ENCODE results near the gene KCNK18.
"Not testable (repeated sequence)": the region's sequence is repeated elsewhere in the genome, so short reads cannot be mapped to it uniquely, and the experiment has no call there.

KCNK18 gene

DNA sequence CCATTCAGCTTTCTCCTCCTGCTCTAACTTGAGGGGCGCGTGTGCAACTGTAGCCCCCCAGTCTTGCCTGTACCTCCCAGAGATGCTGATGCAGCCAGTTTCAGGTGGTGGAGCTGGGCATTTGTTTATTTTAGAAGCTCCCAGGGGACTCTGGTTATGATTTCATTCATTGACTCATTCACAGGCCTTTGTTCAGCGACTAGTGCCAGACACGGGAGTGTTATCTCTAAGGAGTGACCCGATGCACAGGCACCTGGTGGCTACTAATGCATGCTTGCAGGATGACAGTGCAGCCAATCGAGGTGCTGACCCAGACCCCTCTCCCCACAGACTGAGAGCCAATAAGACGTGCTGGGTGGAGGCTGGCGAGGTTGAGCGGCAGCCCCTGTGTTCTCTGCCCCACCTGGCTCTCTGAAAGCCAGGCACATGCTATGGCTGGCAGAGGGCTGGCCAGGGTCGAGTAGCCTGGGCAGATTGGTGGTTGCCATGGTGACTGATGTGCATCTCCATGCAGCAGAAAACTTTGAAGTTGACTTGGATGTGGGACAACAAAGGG, 23.9 kb downstream of the KCNK18 start:
- no peak for DNase-seq (ENCODE audit: low read depth in 2 of 2)

- no peak for DNase-seq (ENCODE audit: low read depth in 2 of 2)
Observed at GRCh38 chr10:117222552-117222951, 25.3 kb downstream of the KCNK18 start.

DNA sequence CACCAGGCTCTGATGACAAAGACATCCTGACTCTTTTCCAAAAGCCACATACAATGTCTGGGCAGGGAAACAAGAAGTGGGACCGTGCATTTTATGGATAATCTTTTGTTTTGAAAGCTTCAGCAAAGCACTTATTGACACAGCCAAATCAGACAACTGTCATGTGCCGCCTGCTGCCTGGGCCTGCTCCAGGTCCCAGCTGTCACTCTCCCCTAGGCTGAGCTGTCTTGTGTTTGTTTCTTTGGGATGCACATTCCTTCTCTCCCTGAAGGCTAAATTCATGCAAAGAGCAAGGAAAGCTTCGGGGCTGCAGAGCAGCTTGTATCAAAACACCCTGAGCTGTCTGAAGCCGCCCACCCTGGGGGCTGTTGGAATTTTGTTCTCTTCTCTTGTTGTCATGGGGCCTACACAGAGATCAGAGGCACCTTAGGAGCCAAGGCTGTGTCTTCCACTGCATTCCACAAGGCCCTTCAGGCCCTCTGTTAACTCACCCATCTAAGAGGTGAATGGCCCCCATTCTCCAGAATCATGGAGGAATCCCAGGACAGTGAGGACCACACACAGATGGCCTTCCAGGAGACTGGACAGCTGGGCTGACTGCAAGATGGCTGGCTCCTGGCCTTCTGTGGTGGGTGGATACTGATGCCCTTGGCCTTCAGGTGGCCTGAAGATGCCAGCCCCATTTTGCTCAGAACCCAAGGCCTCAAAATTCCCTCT, 25.8 kb downstream of the KCNK18 start:
- DNase-seq (ENCODE audit: low read depth in 2 of 2), result no peak

GRCh38 chr10:117223693-117224430, 26.6 kb downstream of the KCNK18 start:
- no peak for DNase-seq (ENCODE audit: low read depth in 2 of 2)

DNA sequence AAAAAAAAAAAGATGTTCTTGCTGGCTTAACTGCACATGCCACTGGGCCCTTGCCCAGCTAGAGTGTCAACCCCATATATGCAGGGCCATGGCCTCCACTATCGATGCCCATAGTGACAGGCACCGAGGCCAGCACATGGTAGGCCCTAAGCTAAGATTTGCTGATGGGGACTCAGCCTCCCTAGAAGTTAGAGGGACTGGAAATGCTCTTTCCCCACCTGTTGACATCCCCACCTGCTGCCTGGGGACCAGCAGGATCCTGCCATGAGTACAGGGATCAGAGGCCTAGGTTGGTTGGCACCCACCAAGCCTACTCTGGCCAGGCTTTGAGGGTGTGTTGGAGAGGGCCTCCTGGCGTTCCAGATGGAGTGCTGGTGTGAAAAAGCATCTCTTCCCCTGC, 27.6 kb downstream of the KCNK18 start:
- no peak for DNase-seq (ENCODE audit: low read depth in 2 of 2)

GRCh38 chr10:117226813-117227451, 29.6 kb downstream of the KCNK18 start:
- DNase-seq (ENCODE audit: low read depth in 2 of 2), result no peak

DNA sequence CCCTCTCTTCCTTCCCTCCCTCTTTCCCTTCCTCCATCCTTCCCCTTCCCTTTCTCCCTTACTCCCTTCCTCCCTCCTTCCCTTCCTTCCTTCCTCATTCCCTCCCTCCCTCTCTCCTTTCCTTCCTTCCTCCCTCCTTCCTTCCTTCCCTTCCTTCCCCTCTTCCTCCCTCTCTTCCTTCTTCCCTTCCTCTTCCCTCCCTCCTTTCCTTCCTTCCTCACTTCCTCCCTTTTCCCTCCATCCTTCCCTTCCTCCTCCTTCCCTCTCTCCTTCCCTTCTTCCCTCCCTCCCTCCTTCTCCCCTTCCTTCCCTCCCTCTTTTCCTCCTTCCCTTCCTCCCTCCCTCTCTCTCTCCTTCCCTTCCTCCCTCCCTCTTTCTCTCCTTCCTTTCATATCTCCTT, 30.9 kb downstream of the KCNK18 start:
- DNase-seq (ENCODE audit: low read depth in 2 of 2), result no peak

DNA sequence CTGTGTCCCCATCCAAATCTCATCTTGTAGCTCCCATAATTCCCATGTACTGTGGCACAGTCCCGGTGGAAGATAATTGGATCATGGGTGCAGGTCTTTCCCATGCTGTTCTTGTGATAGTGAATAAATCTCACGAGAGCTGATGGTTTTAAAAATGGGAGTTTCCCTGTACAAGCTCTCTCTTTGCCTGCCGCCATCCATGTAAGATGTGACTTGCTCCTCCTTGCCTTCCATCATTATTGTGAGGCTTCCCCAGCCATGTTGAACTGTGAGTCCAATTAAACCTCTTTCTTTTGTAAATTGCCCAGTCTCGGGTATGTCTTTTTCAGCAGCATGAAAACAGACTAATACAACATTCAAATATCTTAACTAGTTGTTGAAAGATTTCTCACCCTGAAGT, 32.8 kb downstream of the KCNK18 start:
- DNase-seq (ENCODE audit: low read depth in 2 of 2), result not testable (repeated sequence)

DNA sequence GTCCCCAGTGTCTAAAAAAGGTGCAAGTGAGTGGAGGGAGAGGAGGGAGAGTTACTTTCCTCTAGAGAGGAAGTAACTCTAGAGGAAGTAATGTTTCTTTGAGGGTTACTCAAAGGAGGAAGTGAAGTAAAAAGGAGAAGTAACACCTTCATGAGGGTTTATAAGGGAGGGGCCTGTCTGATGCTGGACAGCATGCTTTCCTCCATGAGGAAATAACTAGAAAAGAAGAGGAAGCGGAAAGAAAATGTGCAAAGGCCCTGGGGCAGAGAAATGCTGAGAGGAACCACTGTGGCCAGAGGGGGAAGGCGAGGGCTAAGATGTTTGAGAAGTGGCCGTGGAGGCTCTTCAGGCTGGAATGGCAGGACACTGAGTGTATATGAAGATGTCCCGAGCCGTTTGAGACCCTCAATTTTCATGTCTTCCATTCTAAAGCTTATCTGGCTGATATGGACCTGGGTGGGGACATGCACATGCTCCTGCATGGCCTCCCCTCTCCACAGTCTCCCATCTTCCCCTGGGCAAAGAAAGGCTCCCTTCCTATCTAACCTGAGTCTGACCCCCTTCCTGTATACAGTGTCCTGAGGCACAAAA, 40.2 kb downstream of the KCNK18 start:
- no peak for DNase-seq (ENCODE audit: low read depth in 2 of 2)

GRCh38 chr10:117239051-117239450, 41.8 kb downstream of the KCNK18 start:
- no peak for DNase-seq (ENCODE audit: low read depth in 2 of 2)

DNA sequence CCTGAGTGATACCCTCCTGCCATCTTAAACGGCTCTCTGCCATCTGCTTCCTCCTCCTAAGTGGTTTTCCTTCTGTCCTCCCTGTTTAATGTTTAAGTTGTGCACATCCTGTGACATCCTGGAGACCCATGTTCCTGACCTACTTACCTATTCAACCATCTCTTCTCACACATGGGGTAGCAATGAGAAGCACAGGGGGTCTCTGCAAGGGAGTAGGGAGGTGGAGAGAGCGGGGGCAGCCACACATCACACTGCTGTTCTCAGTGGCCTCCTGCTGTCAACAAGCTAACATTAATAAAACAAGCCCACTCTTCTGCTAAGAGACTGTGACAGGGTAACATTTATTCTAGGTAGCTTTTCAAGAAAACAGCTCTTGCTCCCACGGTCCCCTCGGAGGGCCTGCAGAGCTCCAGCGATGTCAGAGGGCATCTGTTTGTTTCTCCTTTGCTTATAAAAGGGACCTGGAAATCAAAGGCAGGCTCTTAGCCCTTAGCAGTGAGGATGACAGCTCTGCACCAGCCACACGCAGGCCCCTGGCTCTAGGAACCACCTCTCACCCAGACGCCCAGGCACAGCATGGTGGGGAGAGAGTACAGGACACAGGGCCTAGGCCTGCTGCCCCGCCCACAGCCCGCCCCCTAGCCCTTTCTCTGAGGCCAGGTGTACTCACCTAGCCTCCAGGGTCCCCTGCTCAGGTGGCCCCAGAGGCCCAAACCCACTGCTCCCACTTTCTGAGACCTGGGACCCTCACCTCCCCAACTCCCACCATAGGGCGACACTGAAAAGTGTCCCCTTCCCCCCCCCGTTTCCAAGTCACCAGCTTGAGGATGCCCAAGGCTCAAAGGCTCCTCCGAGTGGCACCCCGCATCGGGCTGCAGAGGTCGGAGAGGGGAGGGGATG, 42.7 kb downstream of the KCNK18 start:
- DNase-seq (ENCODE audit: low read depth in 2 of 2), result no peak

DNA sequence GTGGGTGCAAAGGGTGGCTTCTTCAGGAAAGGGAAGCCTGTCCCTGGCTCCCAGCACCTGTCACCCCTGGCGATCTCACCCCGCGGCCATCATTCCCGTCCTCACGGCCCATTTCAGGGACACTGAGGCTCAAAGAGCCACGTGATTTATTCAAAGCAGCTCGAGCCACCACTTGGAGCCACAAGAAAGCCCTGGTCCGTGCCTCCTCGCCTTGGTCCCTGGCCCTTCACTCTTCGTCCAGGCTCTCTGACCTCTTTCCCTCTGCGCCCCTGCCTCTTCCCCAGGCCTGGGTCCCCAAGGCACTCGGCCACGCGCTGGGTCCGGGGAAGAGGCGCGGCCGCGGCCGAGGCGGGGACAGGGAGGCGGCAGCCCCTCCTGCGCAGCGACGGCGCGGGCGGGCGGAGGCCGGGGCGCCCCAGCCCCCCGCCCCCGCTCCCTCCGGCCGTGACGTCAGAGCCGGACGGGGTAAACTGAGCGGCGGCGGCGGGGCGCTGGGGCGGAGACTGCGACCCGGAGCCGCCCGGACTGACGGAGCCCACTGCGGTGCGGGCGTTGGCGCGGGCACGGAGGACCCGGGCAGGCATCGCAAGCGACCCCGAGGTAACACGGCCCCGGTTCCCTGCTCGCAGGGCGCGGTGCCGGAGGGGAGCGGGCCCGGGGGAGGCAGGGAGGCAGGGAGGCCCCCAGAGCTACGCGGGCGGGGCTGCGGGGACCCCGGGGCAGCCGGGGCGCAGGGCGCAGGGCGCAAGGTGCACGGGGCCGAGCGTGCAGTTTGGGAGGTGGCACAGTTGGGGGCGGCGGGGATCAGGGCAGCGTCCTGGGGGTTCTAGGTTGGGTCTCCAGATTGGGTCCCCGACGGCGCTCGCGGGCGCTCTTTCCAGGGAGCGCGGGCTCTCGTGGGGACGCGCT, 43.6 kb downstream of the KCNK18 start, which contains the start of gene SLC18A2:
SLC18A2 (plus strand) TSS at position 494 of the 909 bp plus-strand sequence. CDS start 580 bp downstream, outside the sequence.
- DNase-seq (ENCODE audit: low read depth in 2 of 2), result no peak

GRCh38 chr10:117241541-117242462, 44.5 kb downstream of the KCNK18 start:
- no peak for DNase-seq (ENCODE audit: low read depth in 2 of 2)

GRCh38 chr10:117242463-117242832, 45.2 kb downstream of the KCNK18 start:
- DNase-seq (ENCODE audit: low read depth in 2 of 2), result no peak

- DNase-seq (ENCODE audit: low read depth in 2 of 2), result no peak
Observed at GRCh38 chr10:117246997-117247671, 49.8 kb downstream of the KCNK18 start.

- DNase-seq (ENCODE audit: low read depth in 2 of 2), result no peak
Observed at GRCh38 chr10:117248750-117249465, 51.6 kb downstream of the KCNK18 start.

DNA sequence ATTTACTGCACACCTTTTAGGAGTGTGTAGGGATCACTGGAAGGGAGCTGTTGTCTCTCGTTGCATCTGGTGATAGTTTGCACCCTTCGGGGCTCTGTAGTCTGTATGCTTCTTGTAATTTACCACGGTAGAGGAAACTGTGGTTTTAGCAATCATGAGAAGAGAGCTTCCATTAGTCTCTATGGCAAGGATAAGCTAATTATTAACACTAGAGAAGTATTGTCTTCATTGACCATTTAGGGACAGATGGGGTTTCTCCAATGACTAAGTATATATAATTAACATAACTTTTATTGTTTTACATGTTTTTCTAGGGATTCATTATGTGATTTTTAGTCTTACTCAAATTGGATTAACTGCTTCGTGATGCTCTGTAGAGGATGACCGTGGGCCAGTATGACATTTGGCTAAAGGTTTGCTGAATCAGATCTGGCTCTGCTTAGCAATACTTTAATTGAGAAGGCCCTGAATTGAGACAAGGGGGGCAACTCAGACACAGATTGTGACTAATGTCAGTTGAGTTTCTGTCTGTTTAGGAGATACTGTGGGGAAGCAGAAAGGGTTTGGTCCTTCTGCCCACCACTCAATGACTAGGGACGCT, 52.3 kb downstream of the KCNK18 start:
- DNase-seq (ENCODE audit: low read depth in 2 of 2), result no peak
